ENCODE data around the gene RNF123. TPM values are rescaled to one million over a fixed set of nuclear protein-coding genes. Genes with fewer than 3 reads are reported as not detected.

RNF123 gene
- total RNA-seq, 3 donors from 2014 or later (not counting 1 experiment from before 2014, with no cell fraction given), result 48.5 to 58.7 (median 55.6) TPM

- no peak overlapping the region for H3K27ac Mint-ChIP-seq
- Histone ChIP-seq H3K9me3 (ENCODE audit: control insufficient read depth, insufficient read depth, low read length) (no peaks in the 10 kb centered on the region), H3K4me1 (ENCODE audit: control insufficient read depth, insufficient read depth, low read length) (no peaks in the 10 kb centered on the region), H3K4me3 (ENCODE audit: low read length) (no peak overlapping the region), H3K27ac (ENCODE audit: low read length) (no peak overlapping the region), H3K36me3 (ENCODE audit: control insufficient read depth, insufficient read depth, low read length) (no peaks in the 10 kb centered on the region), H3K27me3 (ENCODE audit: control insufficient read depth, insufficient read depth, low read length) (no peaks in the 10 kb centered on the region)
- no peak overlapping the region for H3K4me3 Mint-ChIP-seq
- ATAC-seq (no peak), DNase-seq (no peak)
- no peaks in the 10 kb centered on the region for H3K9me3 Mint-ChIP-seq
- TF ChIP-seq CTCF (IDR thresholded peaks at IDR 0.05), result no peak
- H3K36me3 Mint-ChIP-seq, result no peaks in the 10 kb centered on the region
- WGBS (ENCODE audit: insufficient coverage), result 88% methylated on average over 25 of the region's 25 CpGs
- H3K27me3 Mint-ChIP-seq (ENCODE audit: low read depth in 2 of 2), result peaks cover 0 to 9% of the 10 kb centered on the region in 2 donors
- H3K4me1 Mint-ChIP-seq, result peaks cover 0 to 7% of the 10 kb centered on the region in 2 donors
- intact Hi-C loops (cut with micrococcal nuclease), result no loop called here
Measured at GRCh38 chr3:49667701-49668413, 21.5 kb upstream of the RNF123 start.

GRCh38 chr3:49668414-49668797 is 21.0 kb upstream of the RNF123 start:
- Mint-ChIP-seq H3K36me3 (no peaks in the 10 kb centered on the region), H3K4me3 (no peak overlapping the region), H3K9me3 (no peaks in the 10 kb centered on the region), H3K27me3 (ENCODE audit: low read depth in 2 of 2) (peaks cover 0 to 9% of the 10 kb centered on the region in 2 donors), H3K27ac (no peak overlapping the region), H3K4me1 (peaks cover 0 to 11% of the 10 kb centered on the region in 2 donors)
- DNase-seq, result no peak
- H3K4me3 ChIP-seq (ENCODE audit: low read length), result no peak overlapping the region
- 59% methylated on average over 5 of the region's 5 CpGs for WGBS (ENCODE audit: insufficient coverage)
- H3K27me3 ChIP-seq (ENCODE audit: control insufficient read depth, insufficient read depth, low read length), result no peaks in the 10 kb centered on the region
- H3K9me3 ChIP-seq (ENCODE audit: control insufficient read depth, insufficient read depth, low read length), result no peaks in the 10 kb centered on the region
- H3K4me1 ChIP-seq (ENCODE audit: control insufficient read depth, insufficient read depth, low read length), result peaks cover 5% of the 10 kb centered on the region
- intact Hi-C loops (cut with micrococcal nuclease), result no loop called here
- no peaks in the 10 kb centered on the region for H3K36me3 ChIP-seq (ENCODE audit: control insufficient read depth, insufficient read depth, low read length)
- no peak for TF ChIP-seq CTCF (IDR thresholded peaks at IDR 0.05)
- ATAC-seq, result no peak
- H3K27ac ChIP-seq (ENCODE audit: low read length), result no peak overlapping the region

GRCh38 chr3:49668861-49669260 is 20.5 kb upstream of the RNF123 start:
- ATAC-seq, result no peak

More at GRCh38 chr3:49668861-49669260, 20.5 kb upstream of the RNF123 start:
- TF ChIP-seq CTCF (IDR thresholded peaks at IDR 0.05), result no peak
- Mint-ChIP-seq H3K36me3 (no peaks in the 10 kb centered on the region), H3K9me3 (no peaks in the 10 kb centered on the region), H3K4me1 (peaks cover 0 to 15% of the 10 kb centered on the region in 2 donors), H3K4me3 (no peak overlapping the region), H3K27me3 (ENCODE audit: low read depth in 2 of 2) (peaks cover 0 to 9% of the 10 kb centered on the region in 2 donors), H3K27ac (no peak overlapping the region)
- 84% methylated on average over 5 of the region's 5 CpGs for WGBS (ENCODE audit: insufficient coverage)
- intact Hi-C loops (cut with micrococcal nuclease), result no loop called here
- no peaks in the 10 kb centered on the region for H3K9me3 ChIP-seq (ENCODE audit: control insufficient read depth, insufficient read depth, low read length)
- no peak for DNase-seq
- H3K36me3 ChIP-seq (ENCODE audit: control insufficient read depth, insufficient read depth, low read length), result no peaks in the 10 kb centered on the region
- peaks cover 8% of the 10 kb centered on the region for H3K4me1 ChIP-seq (ENCODE audit: control insufficient read depth, insufficient read depth, low read length)
- H3K4me3 ChIP-seq (ENCODE audit: low read length), result no peak overlapping the region
- no peak overlapping the region for H3K27ac ChIP-seq (ENCODE audit: low read length)
- no peaks in the 10 kb centered on the region for H3K27me3 ChIP-seq (ENCODE audit: control insufficient read depth, insufficient read depth, low read length)
